Left ventricle myocardium inferior (tissue), 1 donor: ENCODE measurements around the gene ABHD17B. TPM values are rescaled to one million over a fixed set of nuclear protein-coding genes. Genes with fewer than 3 reads are reported as not detected.

Source experiments
- DNase-seq: peaks from one replicate; pipeline ENCODE4 v3.0.0-alpha.2; 2020
- H3K27ac ChIP-seq: fragments of 200-600 bp; replicated peaks from 2 replicates; pipeline ENCODE4 v1.8.0; 2021
- H3K27me3 ChIP-seq: fragments of 200-600 bp; 2 replicates; pipeline ENCODE4 v1.8.0; 2021; ENCODE audit warnings: low read depth
- H3K36me3 ChIP-seq: fragments of 200-600 bp; 2 replicates; pipeline ENCODE4 v1.8.0; 2021
- H3K4me1 ChIP-seq: fragments of 200-600 bp; 2 replicates; pipeline ENCODE4 v1.8.0; 2021
- H3K4me3 ChIP-seq: fragments of 200-600 bp; 2 replicates; pipeline ENCODE4 v1.8.0; 2021; ENCODE audit warnings: mild to moderate bottlenecking, moderate library complexity
- H3K9me3 ChIP-seq: fragments of 200-600 bp; replicated peaks from 2 replicates; pipeline ENCODE4 v1.8.0; 2021
- CTCF ChIP-seq: fragments of 200-600 bp; IDR thresholded peaks from 2 replicates; pipeline ENCODE4 v1.8.0; 2021; ENCODE audit warnings: antibody characterized with exemption, mild to moderate bottlenecking, borderline replicate concordance
- intact Hi-C: fragments of 100-400 bp; cut with micrococcal nuclease; formaldehyde crosslinking; loops from one replicate; pipeline ENCODE4 v1.11.0; 2022
- total RNA-seq: library from RNA; stranded (reverse); fragmentation: NEBNext Ultra II Directional; extraction: Animal tissue kit (Norgen Biotek cat#: 25700); gene quantifications from one replicate; pipeline ENCODE4 v1.2.1, GENCODE V29; 2021
- donor health status: DM: no; HTN: yes; CAD: no; lungs with severe emphysema.

ABHD17B gene
- total RNA-seq, 1 donor from 2014 or later = 10.2 TPM

GRCh38 chr9:71886015-71886414 lies 25.0 kb downstream of the ABHD17B start:
- intact Hi-C loops = no loop called here
- H3K36me3 ChIP-seq = no peaks in the 10 kb centered on the region
- H3K4me1 ChIP-seq = peaks cover 33% of the 10 kb centered on the region
- peaks cover 30% of the 10 kb centered on the region for H3K9me3 ChIP-seq
- no peak for TF ChIP-seq CTCF
- DNase-seq = no peak
- no peaks in the 10 kb centered on the region for H3K27me3 ChIP-seq
- no peak overlapping the region for H3K4me3 ChIP-seq
- no peak overlapping the region for H3K27ac ChIP-seq

- no peak for TF ChIP-seq CTCF
- Histone ChIP-seq H3K4me1 (peaks cover 35% of the 10 kb centered on the region), H3K27ac (no peak overlapping the region), H3K9me3 (peaks cover 35% of the 10 kb centered on the region), H3K36me3 (no peaks in the 10 kb centered on the region), H3K27me3 (no peaks in the 10 kb centered on the region), H3K4me3 (no peak overlapping the region)
- DNase-seq = no peak
- intact Hi-C loops = no loop called here
Measured at GRCh38 chr9:71885467-71885866, 25.5 kb downstream of the ABHD17B start.

GRCh38 chr9:71884005-71884404 lies 27.0 kb downstream of the ABHD17B start:
- H3K4me1 ChIP-seq = peaks cover 23% of the 10 kb centered on the region
- intact Hi-C loops = no loop called here
- no peaks in the 10 kb centered on the region for H3K36me3 ChIP-seq
- no peak for DNase-seq
- H3K27me3 ChIP-seq = no peaks in the 10 kb centered on the region
- H3K27ac ChIP-seq = no peak overlapping the region
- TF ChIP-seq CTCF = no peak
- no peak overlapping the region for H3K4me3 ChIP-seq
- H3K9me3 ChIP-seq = peaks cover 50% of the 10 kb centered on the region

GRCh38 chr9:71879644-71880174 lies 31.3 kb downstream of the ABHD17B start:
- intact Hi-C loops = no loop called here
- Histone ChIP-seq H3K4me1 (peaks cover 19% of the 10 kb centered on the region), H3K4me3 (no peak overlapping the region), H3K27me3 (no peaks in the 10 kb centered on the region), H3K36me3 (no peaks in the 10 kb centered on the region), H3K27ac (no peak overlapping the region), H3K9me3 (peaks cover 66% of the 10 kb centered on the region)
- no peak for DNase-seq
- no peak for TF ChIP-seq CTCF

- Histone ChIP-seq H3K27me3 (no peaks in the 10 kb centered on the region), H3K4me1 (peaks cover 19% of the 10 kb centered on the region), H3K9me3 (peaks cover 55% of the 10 kb centered on the region), H3K36me3 (peaks cover 7% of the 10 kb centered on the region), H3K4me3 (no peak overlapping the region), H3K27ac (no peak overlapping the region)
- TF ChIP-seq CTCF = no peak
- intact Hi-C loops = no loop called here
- DNase-seq = no peak
Measured at GRCh38 chr9:71878327-71879274, 32.4 kb downstream of the ABHD17B start.
